GM19193 (cell line): ENCODE data around the gene AGBL4.

Experiments used
- POLR2A ChIP-seq: IDR thresholded peaks from 4 replicates; pipeline ENCODE4 v1.6.1; 2011; ENCODE audit not compliant: insufficient read depth, insufficient read length; ENCODE audit errors: extremely low read depth

AGBL4 gene

GRCh38 chr1:49298304-49298703, 725.5 kb downstream of the AGBL4 start:
- no peak for TF ChIP-seq POLR2A

DNA sequence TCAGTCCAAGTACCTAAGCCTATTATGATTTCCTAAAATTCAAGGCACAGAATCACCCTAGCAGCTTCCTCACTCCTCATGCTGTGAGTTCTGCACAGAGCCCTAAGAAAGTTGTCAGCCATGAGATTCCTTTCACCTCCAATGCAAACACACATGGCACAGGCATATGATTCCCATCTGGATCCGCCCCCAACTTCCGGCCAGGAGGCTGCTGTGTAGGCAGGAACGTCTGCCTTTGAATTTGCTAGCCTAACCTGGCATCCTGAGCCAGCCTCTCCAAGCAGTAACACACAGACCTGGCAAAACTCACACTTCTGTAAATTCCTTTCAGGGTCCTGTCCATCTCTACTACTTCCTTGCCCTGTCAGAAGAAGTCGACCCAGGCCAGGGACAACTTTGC, 726.0 kb downstream of the AGBL4 start:
- TF ChIP-seq POLR2A = no peak

- TF ChIP-seq POLR2A = no peak
Measured at GRCh38 chr1:49294539-49294938, 729.2 kb downstream of the AGBL4 start.

DNA sequence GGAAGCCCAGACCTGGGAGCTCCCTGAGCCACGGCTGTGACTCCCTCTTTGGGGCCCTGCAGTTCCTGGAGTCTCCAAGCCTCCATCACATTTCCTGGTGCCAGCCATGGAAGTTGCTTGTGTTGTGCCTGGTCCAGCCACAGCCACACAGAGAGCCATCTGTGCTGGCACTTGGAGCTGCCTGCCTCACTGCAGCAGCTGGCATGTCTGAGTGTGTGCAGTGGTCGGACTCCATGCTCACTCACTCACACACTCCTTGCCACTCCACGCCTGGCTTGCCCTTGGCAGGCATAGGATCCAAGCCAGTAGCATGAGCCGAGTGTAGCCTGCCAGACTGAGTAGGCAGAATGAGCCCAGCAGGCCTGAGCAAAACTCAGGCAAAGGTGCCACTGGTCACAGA, 730.7 kb downstream of the AGBL4 start:
- no peak for TF ChIP-seq POLR2A

GRCh38 chr1:49252917-49253316, 770.8 kb downstream of the AGBL4 start:
- TF ChIP-seq POLR2A = no peak

DNA sequence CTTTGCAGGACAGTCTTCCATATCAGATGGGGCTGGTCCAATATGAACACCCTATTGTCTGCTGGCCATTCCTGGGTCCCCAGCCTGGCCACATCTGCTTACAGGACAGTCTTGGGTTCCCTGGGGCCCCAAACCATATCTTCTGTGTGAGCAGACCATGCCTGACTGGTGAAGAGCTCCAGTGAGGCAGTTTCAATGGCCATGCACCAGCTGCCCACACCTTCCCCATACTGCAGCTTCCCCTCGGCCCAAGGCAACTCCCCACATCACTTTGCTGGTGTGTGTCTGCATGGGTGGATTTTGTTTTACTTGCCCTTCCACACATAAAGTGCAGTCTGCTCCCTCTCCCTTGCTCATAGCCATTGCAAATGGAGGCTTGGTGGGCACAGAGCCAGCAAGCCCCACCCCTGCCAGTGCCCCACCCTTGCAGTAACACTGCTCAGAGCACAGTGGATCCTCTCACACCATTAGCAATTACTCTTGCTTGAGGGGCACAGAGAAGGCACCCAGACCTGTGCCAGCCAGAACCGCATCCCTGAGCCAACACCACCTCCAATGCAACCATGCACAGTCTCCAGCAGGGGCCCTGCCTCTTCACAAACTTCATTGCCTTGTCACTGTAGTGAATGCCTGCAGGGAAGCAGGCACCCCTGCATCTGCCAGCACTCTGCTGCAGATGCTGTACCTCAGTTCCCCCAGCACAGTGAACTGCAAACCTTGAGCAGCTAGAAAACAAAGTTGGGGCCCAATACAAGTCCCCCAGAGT, 772.6 kb downstream of the AGBL4 start:
- TF ChIP-seq POLR2A = no peak

DNA sequence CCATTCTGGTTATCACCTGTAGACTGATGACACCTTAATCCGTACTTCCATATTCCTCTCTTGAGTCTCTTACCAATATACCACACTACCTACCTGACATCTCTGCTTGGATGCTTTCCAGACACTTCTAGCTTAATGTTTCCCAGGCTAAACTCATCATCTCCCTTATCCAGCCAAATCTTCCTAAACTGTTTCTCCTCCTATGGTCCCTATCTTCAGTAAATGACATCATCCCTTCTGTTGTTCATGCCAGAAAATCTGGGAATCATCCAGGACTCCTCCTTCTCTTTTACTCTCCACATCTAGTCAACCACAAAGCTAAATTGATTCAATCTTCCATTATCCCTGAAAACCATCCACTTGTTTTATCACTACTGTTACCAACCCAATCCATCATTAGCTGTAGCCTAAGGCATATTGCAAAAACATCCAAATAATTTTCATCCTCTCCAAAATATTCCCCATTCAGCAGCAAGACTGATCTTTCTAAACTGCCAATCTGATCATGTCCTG, 783.0 kb downstream of the AGBL4 start:
- TF ChIP-seq POLR2A = no peak

GRCh38 chr1:49234988-49235387, 788.8 kb downstream of the AGBL4 start:
- TF ChIP-seq POLR2A = no peak

GRCh38 chr1:49229555-49229954, 794.2 kb downstream of the AGBL4 start:
- TF ChIP-seq POLR2A = no peak

GRCh38 chr1:49226758-49227157, 797.0 kb downstream of the AGBL4 start:
- no peak for TF ChIP-seq POLR2A

- no peak for TF ChIP-seq POLR2A
Measured at GRCh38 chr1:49225464-49225863, 798.3 kb downstream of the AGBL4 start.

DNA sequence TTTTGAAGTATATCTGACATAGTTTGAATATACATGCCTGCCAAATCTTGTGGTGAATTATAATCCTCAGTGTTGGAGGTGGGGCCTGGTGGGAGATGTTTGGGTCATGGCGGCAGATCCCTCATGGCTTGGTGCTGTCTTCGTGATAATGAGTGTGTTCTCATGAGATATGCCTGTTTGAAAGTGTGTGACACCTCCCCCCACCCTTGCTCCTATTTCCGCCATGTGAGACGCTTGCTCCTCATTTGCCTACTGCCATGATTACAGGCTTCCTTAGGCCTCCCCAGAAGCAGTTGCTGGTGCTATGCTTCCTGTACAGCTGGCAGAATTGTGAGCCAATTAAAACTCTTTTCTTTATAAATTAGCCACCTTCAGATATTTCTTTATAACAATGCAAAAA, 810.5 kb downstream of the AGBL4 start:
- TF ChIP-seq POLR2A = no peak

GRCh38 chr1:49208712-49209111, 815.0 kb downstream of the AGBL4 start:
- no peak for TF ChIP-seq POLR2A

- no peak for TF ChIP-seq POLR2A
Measured at GRCh38 chr1:49204720-49205119, 819.0 kb downstream of the AGBL4 start.

GRCh38 chr1:49200738-49201137, 823.0 kb downstream of the AGBL4 start:
- no peak for TF ChIP-seq POLR2A

- TF ChIP-seq POLR2A = no peak
Measured at GRCh38 chr1:49199564-49199963, 824.2 kb downstream of the AGBL4 start.

DNA sequence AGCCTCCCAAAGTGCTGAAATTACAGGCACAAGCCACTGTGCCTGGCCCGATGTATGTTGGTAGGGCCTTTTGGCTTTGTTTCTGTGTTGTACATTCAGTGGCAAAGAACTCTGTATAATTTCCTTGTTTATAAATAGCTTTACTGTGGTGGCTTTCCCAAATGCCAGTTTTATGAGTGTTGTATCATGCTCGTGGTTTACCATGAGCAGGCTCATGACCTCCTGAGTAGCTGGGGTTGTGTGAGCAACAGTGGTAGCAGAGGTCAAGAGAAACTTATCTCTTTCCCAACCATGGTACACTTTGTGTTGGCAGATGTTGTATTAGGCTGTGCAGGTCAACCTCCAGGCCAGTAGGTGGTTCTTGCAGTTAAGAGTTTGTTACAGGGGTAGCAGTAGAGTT, 826.7 kb downstream of the AGBL4 start:
- no peak for TF ChIP-seq POLR2A

GRCh38 chr1:49190138-49190537, 833.6 kb downstream of the AGBL4 start:
- no peak for TF ChIP-seq POLR2A

GRCh38 chr1:49187056-49187455, 836.7 kb downstream of the AGBL4 start:
- no peak for TF ChIP-seq POLR2A
